Astrocyte (in vitro differentiated cells and primary cell): ENCODE measurements around the gene TRIO. TPM values are rescaled to one million over a fixed set of nuclear protein-coding genes. Genes with fewer than 3 reads are reported as not detected.

Experiments used
- DNase-seq: peaks from one replicate; pipeline ENCODE4 v3.0.0-alpha.2; 2010; ENCODE audit warnings: low read depth
- FAIRE-seq: peaks from 2 replicates; lab custom pipeline; 2011; peaks lifted over from hg19 to GRCh38; lab: Jason Lieb, UNC
- H2AFZ ChIP-seq: 2 replicates; pipeline ENCODE4 v1.6.0; 2012; ENCODE audit warnings: low read depth, low read length, inconsistent platforms
- H3K27ac ChIP-seq: 2 replicates; pipeline ENCODE4 v1.5.1; 2011; ENCODE audit warnings: low read depth, low read length, inconsistent platforms
- H3K27me3 ChIP-seq: 2 replicates; pipeline ENCODE4 v1.6.0; 2011; ENCODE audit warnings: low read length, inconsistent platforms; ENCODE audit not compliant: insufficient read depth
- H3K36me3 ChIP-seq: 2 replicates; pipeline ENCODE4 v1.5.1; 2011; ENCODE audit warnings: low read length, inconsistent platforms; ENCODE audit not compliant: insufficient read depth
- H3K4me1 ChIP-seq: 2 replicates; pipeline ENCODE4 v1.5.1; 2011; ENCODE audit warnings: low read length, inconsistent platforms; ENCODE audit not compliant: insufficient read depth
- H3K4me2 ChIP-seq: 2 replicates; pipeline ENCODE4 v1.6.0; 2012; ENCODE audit warnings: low read length, inconsistent platforms
- H3K4me3 ChIP-seq: 2 replicates; pipeline ENCODE4 v1.5.1; 2011; ENCODE audit warnings: low read depth, mild to moderate bottlenecking, low read length, inconsistent platforms; ENCODE audit not compliant: insufficient read depth
- H3K79me2 ChIP-seq: 2 replicates; pipeline ENCODE4 v1.6.0; 2012; ENCODE audit warnings: mild to moderate bottlenecking, low read length, inconsistent platforms; ENCODE audit not compliant: insufficient read depth
- H3K9ac ChIP-seq: 2 replicates; pipeline ENCODE4 v1.6.0; 2012; ENCODE audit warnings: mild to moderate bottlenecking, low read length, inconsistent platforms
- H3K9me3 ChIP-seq: 2 replicates; pipeline ENCODE4 v1.5.1; 2012; ENCODE audit warnings: low read depth, mild to moderate bottlenecking, low read length, inconsistent platforms; ENCODE audit not compliant: insufficient read depth
- H4K20me1 ChIP-seq: 2 replicates; pipeline ENCODE4 v1.6.0; 2012; ENCODE audit warnings: low read length, inconsistent platforms; ENCODE audit not compliant: insufficient read depth
- H3K27ac Mint-ChIP-seq: one replicate; pipeline ENCODE4 v1.8.0; 2021; ENCODE audit warnings: mild to moderate bottlenecking, mixed read lengths; ENCODE audit not compliant: unreplicated experiment
- H3K27me3 Mint-ChIP-seq: one replicate; pipeline ENCODE4 v1.8.0; 2021; ENCODE audit warnings: low read depth, mixed read lengths; ENCODE audit not compliant: unreplicated experiment
- H3K36me3 Mint-ChIP-seq: one replicate; pipeline ENCODE4 v1.8.0; 2021; ENCODE audit warnings: low read depth, mixed read lengths; ENCODE audit not compliant: unreplicated experiment
- H3K4me1 Mint-ChIP-seq: one replicate; pipeline ENCODE4 v1.8.0; 2021; ENCODE audit warnings: low read depth, mixed read lengths; ENCODE audit not compliant: unreplicated experiment
- H3K4me3 Mint-ChIP-seq: one replicate; pipeline ENCODE4 v1.8.0; 2021; ENCODE audit warnings: mild to moderate bottlenecking, moderate library complexity, mixed read lengths; ENCODE audit not compliant: unreplicated experiment
- H3K9me3 Mint-ChIP-seq: one replicate; pipeline ENCODE4 v1.8.0; 2021; ENCODE audit warnings: mild to moderate bottlenecking, mixed read lengths; ENCODE audit not compliant: unreplicated experiment
- EZH2 ChIP-seq: IDR thresholded peaks from 2 replicates; pipeline ENCODE4 v1.6.1; 2012; ENCODE audit warnings: mild to moderate bottlenecking, low read length, inconsistent platforms; ENCODE audit not compliant: insufficient read depth
- total RNA-seq: library from RNA; stranded (reverse); gene quantifications from 2 replicates; pipeline ENCODE4 v1.2.1, GENCODE V29; 2021
- TF ChIP-seq, protein P1 (sequence below): IDR thresholded peaks from 2 replicates; pipeline ENCODE4 v1.5.1; 2011; ENCODE audit warnings: low read depth, mild to moderate bottlenecking, inconsistent platforms, low read length, moderate library complexity; ENCODE audit not compliant: insufficient read depth

The TRIO gene
- total RNA-seq, 1 donor from 2014 or later, result 347 TPM

DNA sequence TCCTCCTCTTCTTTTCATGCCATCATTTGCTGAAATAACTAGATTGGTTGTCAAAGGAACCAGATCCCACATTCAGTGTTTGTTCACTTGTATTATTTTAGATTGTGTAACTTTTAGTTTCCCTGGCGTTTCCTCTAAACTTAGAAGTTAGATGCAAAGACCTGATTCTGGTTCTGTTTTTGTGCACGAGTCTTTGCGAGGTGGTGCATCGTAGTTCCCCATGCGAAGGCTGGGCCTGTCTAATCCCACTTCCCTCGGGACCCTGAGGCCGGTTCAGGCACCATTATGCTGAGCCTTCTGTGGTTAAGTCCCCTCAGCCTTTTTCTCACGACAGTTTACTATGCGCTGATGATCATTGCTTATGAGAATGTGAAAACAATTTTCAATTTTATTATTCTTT lies 219.3 kb downstream of the TRIO start:
- Histone ChIP-seq H3K79me2 (peaks cover 74% of the 10 kb centered on the region), H3K27ac (no peak overlapping the region), H3K4me3 (no peak overlapping the region), H3K9ac (no peak overlapping the region), H3K27me3 (no peaks in the 10 kb centered on the region), H2AFZ (no peak overlapping the region), H3K36me3 (peaks cover 88% of the 10 kb centered on the region), H3K4me1 (peaks cover 4% of the 10 kb centered on the region), H4K20me1 (peaks cover 93% of the 10 kb centered on the region), H3K9me3 (no peaks in the 10 kb centered on the region), H3K4me2 (no peak overlapping the region)
- Mint-ChIP-seq H3K4me1 (peaks cover 22% of the 10 kb centered on the region), H3K27ac (peak overlapping the region; percentile 41), H3K9me3 (no peaks in the 10 kb centered on the region), H3K27me3 (no peaks in the 10 kb centered on the region), H3K4me3 (no peak overlapping the region), H3K36me3 (peaks cover 34% of the 10 kb centered on the region)
- FAIRE-seq (no peak), DNase-seq (no peak)
- TF ChIP-seq, protein P1, sequence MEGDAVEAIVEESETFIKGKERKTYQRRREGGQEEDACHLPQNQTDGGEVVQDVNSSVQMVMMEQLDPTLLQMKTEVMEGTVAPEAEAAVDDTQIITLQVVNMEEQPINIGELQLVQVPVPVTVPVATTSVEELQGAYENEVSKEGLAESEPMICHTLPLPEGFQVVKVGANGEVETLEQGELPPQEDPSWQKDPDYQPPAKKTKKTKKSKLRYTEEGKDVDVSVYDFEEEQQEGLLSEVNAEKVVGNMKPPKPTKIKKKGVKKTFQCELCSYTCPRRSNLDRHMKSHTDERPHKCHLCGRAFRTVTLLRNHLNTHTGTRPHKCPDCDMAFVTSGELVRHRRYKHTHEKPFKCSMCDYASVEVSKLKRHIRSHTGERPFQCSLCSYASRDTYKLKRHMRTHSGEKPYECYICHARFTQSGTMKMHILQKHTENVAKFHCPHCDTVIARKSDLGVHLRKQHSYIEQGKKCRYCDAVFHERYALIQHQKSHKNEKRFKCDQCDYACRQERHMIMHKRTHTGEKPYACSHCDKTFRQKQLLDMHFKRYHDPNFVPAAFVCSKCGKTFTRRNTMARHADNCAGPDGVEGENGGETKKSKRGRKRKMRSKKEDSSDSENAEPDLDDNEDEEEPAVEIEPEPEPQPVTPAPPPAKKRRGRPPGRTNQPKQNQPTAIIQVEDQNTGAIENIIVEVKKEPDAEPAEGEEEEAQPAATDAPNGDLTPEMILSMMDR, result no peak
- TF ChIP-seq EZH2, result no peak

DNA sequence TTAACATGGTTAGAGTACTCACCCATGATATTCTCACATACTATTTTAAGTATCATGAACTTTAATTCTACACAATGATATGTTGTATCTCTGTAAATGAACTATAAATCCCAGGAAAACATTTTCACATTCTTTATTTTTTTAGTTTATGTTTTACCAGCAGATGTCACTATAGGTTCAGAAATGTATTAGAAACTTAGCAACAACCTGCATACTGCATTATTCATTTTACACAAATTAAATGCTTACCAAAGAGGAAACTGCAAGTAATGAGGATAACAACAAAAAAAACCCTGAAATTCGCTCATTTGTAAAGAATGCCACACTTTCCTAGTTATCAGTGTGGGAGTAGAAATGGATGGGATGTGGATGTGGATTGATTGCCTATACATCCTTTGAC lies 221.0 kb downstream of the TRIO start:
- no peak for TF ChIP-seq EZH2
- TF ChIP-seq, protein P1, result no peak
- Mint-ChIP-seq H3K9me3 (no peaks in the 10 kb centered on the region), H3K4me3 (no peak overlapping the region), H3K27me3 (no peaks in the 10 kb centered on the region), H3K4me1 (peaks cover 25% of the 10 kb centered on the region), H3K36me3 (peaks cover 35% of the 10 kb centered on the region), H3K27ac (no peak overlapping the region)
- DNase-seq (no peak), FAIRE-seq (no peak)
- peaks cover 73% of the 10 kb centered on the region for H3K79me2 ChIP-seq
- H3K9me3 ChIP-seq, result no peaks in the 10 kb centered on the region
- no peak overlapping the region for H3K4me3 ChIP-seq
- no peak overlapping the region for H2AFZ ChIP-seq
- peaks cover 95% of the 10 kb centered on the region for H3K36me3 ChIP-seq
- H3K9ac ChIP-seq, result no peak overlapping the region
- H4K20me1 ChIP-seq, result peaks cover 94% of the 10 kb centered on the region
- H3K4me1 ChIP-seq, result peaks cover 4% of the 10 kb centered on the region
- H3K4me2 ChIP-seq, result no peak overlapping the region
- no peaks in the 10 kb centered on the region for H3K27me3 ChIP-seq
- H3K27ac ChIP-seq, result no peak overlapping the region

DNA sequence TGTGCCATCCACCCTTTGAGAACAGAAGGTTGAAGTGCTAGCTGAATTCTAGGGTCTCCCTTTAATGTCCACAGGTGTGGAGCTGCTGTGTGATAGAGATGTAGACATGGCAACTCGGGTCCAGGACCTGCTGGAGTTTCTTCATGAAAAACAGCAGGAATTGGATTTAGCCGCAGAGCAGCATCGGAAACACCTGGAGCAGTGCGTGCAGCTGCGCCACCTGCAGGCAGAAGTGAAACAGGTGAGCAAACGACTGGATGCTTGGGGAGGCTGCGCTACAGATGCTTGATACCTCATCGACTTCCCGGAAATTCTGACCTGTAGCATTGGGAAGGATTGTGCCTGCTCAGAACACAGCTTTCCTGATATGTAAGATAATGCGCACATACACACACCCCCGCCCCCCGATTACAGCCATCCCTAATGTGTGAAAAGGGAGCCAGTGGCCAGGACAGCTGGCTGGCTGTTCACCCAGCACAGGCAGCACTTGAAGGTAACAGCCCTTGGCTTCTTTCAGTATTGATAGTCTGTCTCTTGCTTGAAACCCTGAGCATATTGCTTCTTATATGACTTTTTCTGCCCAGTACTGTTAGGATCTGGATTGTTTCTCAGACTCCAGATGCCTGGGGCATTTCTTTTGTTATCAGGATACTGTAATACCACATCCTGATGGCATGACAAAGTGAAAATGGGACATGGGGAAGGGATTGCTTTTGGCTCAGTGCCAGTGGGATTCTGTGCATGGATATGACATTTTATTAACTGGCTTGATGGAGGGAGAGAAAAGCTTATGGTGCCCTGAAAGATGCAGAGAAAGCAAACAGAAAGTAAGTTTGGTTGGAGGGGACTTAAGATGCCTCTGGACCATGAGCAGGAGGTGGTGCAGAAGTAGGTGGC lies 221.7 kb downstream of the TRIO start:
- Histone ChIP-seq H3K9ac (no peak overlapping the region), H3K36me3 (peaks cover 95% of the 10 kb centered on the region), H3K27ac (no peak overlapping the region), H3K4me3 (no peak overlapping the region), H3K4me1 (peaks cover 4% of the 10 kb centered on the region), H2AFZ (no peak overlapping the region), H3K4me2 (no peak overlapping the region), H3K79me2 (peaks cover 73% of the 10 kb centered on the region), H4K20me1 (peaks cover 93% of the 10 kb centered on the region), H3K9me3 (no peaks in the 10 kb centered on the region), H3K27me3 (no peaks in the 10 kb centered on the region)
- DNase-seq, result no peak
- no peaks in the 10 kb centered on the region for H3K27me3 Mint-ChIP-seq
- no peaks in the 10 kb centered on the region for H3K9me3 Mint-ChIP-seq
- no peak overlapping the region for H3K4me3 Mint-ChIP-seq
- FAIRE-seq, result no peak
- H3K27ac Mint-ChIP-seq, result peak overlapping the region; percentile 75
- peaks cover 30% of the 10 kb centered on the region for H3K4me1 Mint-ChIP-seq
- no peak for TF ChIP-seq EZH2
- TF ChIP-seq, protein P1, result peak; percentile 38
- peaks cover 39% of the 10 kb centered on the region for H3K36me3 Mint-ChIP-seq
